Caco-2 (cell line): Measurements from ENCODE around the gene FBXW8. TPM values are rescaled to one million over a fixed set of nuclear protein-coding genes. Genes with fewer than 3 reads are reported as not detected.

Experiments used
- BruUV-seq: library from RNA; stranded (reverse); fragments of 400-500 nt; replicated peaks from 2 replicates; lab custom pipeline; 2021; lab: Mats Ljungman, UMichigan
- CTCF ChIA-PET: fragments of 300-600 bp; sonication (Branson Sonifier 250); formaldehyde crosslinking; loops from one replicate; lab custom pipeline; 2022; ENCODE audit warnings: antibody characterized with exemption; lab: Charles Lee
- POLR2A ChIA-PET: fragments of 300-600 bp; sonication (Branson Sonifier 250); formaldehyde crosslinking; loops from one replicate; lab custom pipeline; 2022; ENCODE audit warnings: antibody characterized with exemption; lab: Charles Lee
- DNase-seq, 2 experiments: peaks; one replicate each; pipeline versions ENCODE4 v3.0.0 to v3.0.0-alpha.2; 2020 to 2022
- H3K27me3 ChIP-seq: replicated peaks from 2 replicates; pipeline ENCODE4 v1.6.0; 2011; ENCODE audit warnings: low read length; ENCODE audit not compliant: control insufficient read depth, insufficient read depth
- H3K36me3 ChIP-seq: 2 replicates; pipeline ENCODE4 v1.5.1; 2011; ENCODE audit warnings: low read length; ENCODE audit not compliant: control insufficient read depth, insufficient read depth
- H3K4me1 ChIP-seq: fragments of 250-450 bp; sonication (Bioruptor Pico); 2 replicates; pipeline ENCODE4 v1.5.1; 2020; ENCODE audit warnings: mild to moderate bottlenecking
- H3K4me3 ChIP-seq: 2 replicates; pipeline ENCODE4 v1.5.1; 2011; ENCODE audit warnings: low read depth, mild to moderate bottlenecking, control low read depth, low read length
- H3K9me3 ChIP-seq: fragments of 250-450 bp; sonication (Bioruptor Pico); 2 replicates; pipeline ENCODE4 v1.5.1; 2020; ENCODE audit warnings: mild to moderate bottlenecking, moderate library complexity
- H3K27ac Mint-ChIP-seq: one replicate; pipeline ENCODE4 v1.8.0; 2022; ENCODE audit warnings: mixed read lengths; ENCODE audit not compliant: unreplicated experiment
- H3K27me3 Mint-ChIP-seq: one replicate; pipeline ENCODE4 v1.8.0; 2022; ENCODE audit warnings: mixed read lengths; ENCODE audit not compliant: insufficient read depth, unreplicated experiment
- H3K36me3 Mint-ChIP-seq: one replicate; pipeline ENCODE4 v1.8.0; 2022; ENCODE audit warnings: mild to moderate bottlenecking, mixed read lengths; ENCODE audit not compliant: insufficient read depth, unreplicated experiment
- H3K4me1 Mint-ChIP-seq: one replicate; pipeline ENCODE4 v1.8.0; 2022; ENCODE audit warnings: low read depth, mixed read lengths; ENCODE audit not compliant: unreplicated experiment
- H3K4me3 Mint-ChIP-seq: one replicate; pipeline ENCODE4 v1.8.0; 2022; ENCODE audit warnings: mild to moderate bottlenecking, moderate library complexity, mixed read lengths; ENCODE audit not compliant: unreplicated experiment
- H3K9me3 Mint-ChIP-seq: one replicate; pipeline ENCODE4 v1.8.0; 2022; ENCODE audit warnings: mixed read lengths; ENCODE audit not compliant: unreplicated experiment
- CTCF ChIP-seq, 2 experiments: fragments of 200-600 bp in 1 of 2; IDR thresholded peaks; 1 replicate in 1 of 2; 2 replicates in 1 of 2; pipeline versions ENCODE4 v1.5.1 to v1.8.0; 2011 to 2022; ENCODE audit warnings: antibody characterized with exemption in 1 of 2, control low read depth in 1 of 2, inconsistent platforms in 1 of 2, low read depth in 1 of 2, low read length in 1 of 2, mild to moderate bottlenecking in 1 of 2, moderate library complexity in 1 of 2; ENCODE audit not compliant: insufficient read depth in 1 of 2, severe bottlenecking in 1 of 2, unreplicated experiment in 1 of 2
- intact Hi-C: fragments of 100-400 bp; cut with micrococcal nuclease; formaldehyde crosslinking; loops from one replicate; pipeline ENCODE4 v1.10.0; 2022; ENCODE audit not compliant: unreplicated experiment
- total RNA-seq: library from RNA; stranded (reverse); gene quantifications from 2 replicates; pipeline ENCODE4 v1.2.3, GENCODE V29; 2022

FBXW8 gene
- total RNA-seq, 1 experiment from 2014 or later, result 12.2 TPM

- no peaks in the 10 kb centered on the region for H3K27me3 ChIP-seq
- H3K9me3 ChIP-seq, result no peaks in the 10 kb centered on the region
- no TSS peak for BruUV-seq
- H3K4me1 ChIP-seq, result no peaks in the 10 kb centered on the region
- Mint-ChIP-seq H3K27me3 (no peaks in the 10 kb centered on the region), H3K36me3 (peaks cover 15% of the 10 kb centered on the region), H3K4me1 (no peaks in the 10 kb centered on the region), H3K9me3 (no peaks in the 10 kb centered on the region), H3K27ac (no peak overlapping the region), H3K4me3 (no peak overlapping the region)
- no peak overlapping the region for H3K4me3 ChIP-seq
- intact Hi-C loops, result no loop called here
- H3K36me3 ChIP-seq, result no peaks in the 10 kb centered on the region
- no peak for DNase-seq
- no peak for TF ChIP-seq CTCF (IDR thresholded peaks at IDR 0.05; ENCODE audit: insufficient read depth in 1 of 2, low read depth in 1 of 2, low read length in 1 of 2, severe bottlenecking in 1 of 2, unreplicated experiment in 1 of 2)
- CTCF ChIA-PET, result no interaction called here
- POLR2A ChIA-PET, result no interaction called here
Measured at GRCh38 chr12:117018276-117018675, 107.5 kb downstream of the FBXW8 start.

- BruUV-seq, result no TSS peak
- H3K36me3 ChIP-seq, result no peaks in the 10 kb centered on the region
- Mint-ChIP-seq H3K27me3 (no peaks in the 10 kb centered on the region), H3K4me1 (no peaks in the 10 kb centered on the region), H3K27ac (no peak overlapping the region), H3K9me3 (no peaks in the 10 kb centered on the region), H3K4me3 (no peak overlapping the region), H3K36me3 (peaks cover 14% of the 10 kb centered on the region)
- H3K4me3 ChIP-seq, result no peak overlapping the region
- POLR2A ChIA-PET, result no interaction called here
- H3K9me3 ChIP-seq, result no peaks in the 10 kb centered on the region
- CTCF ChIA-PET, result no interaction called here
- no peak for TF ChIP-seq CTCF (IDR thresholded peaks at IDR 0.05; ENCODE audit: insufficient read depth in 1 of 2, low read depth in 1 of 2, low read length in 1 of 2, severe bottlenecking in 1 of 2, unreplicated experiment in 1 of 2)
- intact Hi-C loops, result no loop called here
- H3K27me3 ChIP-seq, result no peaks in the 10 kb centered on the region
- H3K4me1 ChIP-seq, result no peaks in the 10 kb centered on the region
- no peak for DNase-seq
Measured at GRCh38 chr12:117018685-117019084, 107.9 kb downstream of the FBXW8 start.

- Histone ChIP-seq H3K4me3 (no peak overlapping the region), H3K36me3 (no peaks in the 10 kb centered on the region), H3K27me3 (no peaks in the 10 kb centered on the region), H3K4me1 (no peaks in the 10 kb centered on the region), H3K9me3 (no peaks in the 10 kb centered on the region)
- TF ChIP-seq CTCF (IDR thresholded peaks at IDR 0.05; ENCODE audit: insufficient read depth in 1 of 2, low read depth in 1 of 2, low read length in 1 of 2, severe bottlenecking in 1 of 2, unreplicated experiment in 1 of 2), result no peak
- BruUV-seq, result no TSS peak
- no peaks in the 10 kb centered on the region for H3K9me3 Mint-ChIP-seq
- no peak overlapping the region for H3K4me3 Mint-ChIP-seq
- ChIA-PET CTCF (no interaction called here), POLR2A (no interaction called here)
- H3K4me1 Mint-ChIP-seq, result no peaks in the 10 kb centered on the region
- intact Hi-C loops, result loop anchor here (10.0 kb wide), 1 partner anchor 315 kb away; no protein-coding TSS in a partner anchor
- DNase-seq, result no peak
- H3K36me3 Mint-ChIP-seq, result peaks cover 4% of the 10 kb centered on the region
- no peaks in the 10 kb centered on the region for H3K27me3 Mint-ChIP-seq
- no peak overlapping the region for H3K27ac Mint-ChIP-seq
Measured at GRCh38 chr12:117019866-117020265, 109.1 kb downstream of the FBXW8 start.
